PC-9 (cell line): Measurements from ENCODE around the gene DHRS7C. TPM values are rescaled to one million over a fixed set of nuclear protein-coding genes. Genes with fewer than 3 reads are reported as not detected.

Experiments used
- BruUV-seq: library from RNA; stranded (reverse); fragments of 400-500 nt; replicated peaks from 2 replicates; lab custom pipeline; 2021; lab: Mats Ljungman, UMichigan
- CTCF ChIA-PET: fragments of 300-600 bp; sonication (Branson Sonifier 250); formaldehyde crosslinking; loops from one replicate; lab custom pipeline; 2022; ENCODE audit warnings: antibody characterized with exemption; lab: Charles Lee
- POLR2A ChIA-PET: fragments of 300-600 bp; sonication (Branson Sonifier 250); formaldehyde crosslinking; loops from one replicate; lab custom pipeline; 2022; ENCODE audit warnings: antibody characterized with exemption; ENCODE audit not compliant: unreplicated experiment; lab: Charles Lee
- DNase-seq, 2 experiments: peaks; one replicate each; pipeline versions ENCODE4 v3.0.0 to v3.0.0-alpha.2; 2015 to 2022; ENCODE audit warnings: mixed read lengths in 1 of 2
- H2AFZ ChIP-seq: fragments of 200-600 bp; sonication (generic); 2 replicates; pipeline ENCODE4 v1.8.1; 2017; ENCODE audit warnings: antibody characterized with exemption
- H3F3A ChIP-seq: fragments of 200-600 bp; sonication (generic); 2 replicates; pipeline ENCODE4 v1.8.1; 2017; ENCODE audit warnings: antibody characterized with exemption, mild to moderate bottlenecking, low read depth; ENCODE audit not compliant: insufficient read depth
- H3K27ac ChIP-seq: fragments of 200-600 bp; sonication (generic); 2 replicates; pipeline ENCODE4 v1.6.1; 2016; ENCODE audit warnings: mixed run types
- H3K27me3 ChIP-seq: fragments of 200-600 bp; sonication (generic); 2 replicates; pipeline ENCODE4 v1.6.1; 2016; ENCODE audit warnings: low read depth, mixed run types; ENCODE audit not compliant: insufficient read depth
- H3K36me3 ChIP-seq: fragments of 200-600 bp; sonication (generic); 2 replicates; pipeline ENCODE4 v1.6.1; 2016; ENCODE audit warnings: low read depth, mixed run types
- H3K4me1 ChIP-seq: fragments of 200-600 bp; sonication (generic); replicated peaks from 2 replicates; pipeline ENCODE4 v1.6.1; 2016; ENCODE audit warnings: mixed run types; ENCODE audit not compliant: insufficient read depth
- H3K4me2 ChIP-seq: fragments of 200-600 bp; sonication (generic); 2 replicates; pipeline ENCODE4 v1.6.1; 2017; ENCODE audit warnings: mixed run types
- H3K4me3 ChIP-seq: fragments of 200-600 bp; sonication (generic); 2 replicates; pipeline ENCODE4 v1.6.1; 2016; ENCODE audit warnings: mixed run types
- H3K79me2 ChIP-seq: fragments of 200-600 bp; sonication (generic); 2 replicates; pipeline ENCODE4 v1.6.1; 2017; ENCODE audit warnings: low read depth, mixed run types
- H3K9me2 ChIP-seq: fragments of 200-600 bp; sonication (generic); 2 replicates; pipeline ENCODE4 v1.8.1; 2017; ENCODE audit warnings: mild to moderate bottlenecking; ENCODE audit not compliant: insufficient read depth
- H3K9me3 ChIP-seq: fragments of 200-600 bp; sonication (generic); 2 replicates; pipeline ENCODE4 v1.8.1; 2016; ENCODE audit warnings: low read depth; ENCODE audit not compliant: insufficient read depth
- H4K20me1 ChIP-seq: fragments of 200-600 bp; sonication (generic); 2 replicates; pipeline ENCODE4 v1.8.1; 2017; ENCODE audit not compliant: insufficient read depth
- CTCF ChIP-seq: fragments of 200-600 bp; sonication (generic); conservative IDR thresholded peaks from 2 replicates; pipeline ENCODE4 v1.6.1; 2017; ENCODE audit warnings: mixed run types, antibody characterized with exemption, mild to moderate bottlenecking, moderate library complexity
- EZH2 ChIP-seq: fragments of 200-600 bp; sonication (generic); IDR thresholded peaks from 2 replicates; pipeline ENCODE4 v1.8.0; 2017; ENCODE audit warnings: antibody characterized with exemption, low read depth
- intact Hi-C: fragments of 100-400 bp; cut with micrococcal nuclease; formaldehyde crosslinking; loops from one replicate; pipeline ENCODE4 v1.10.0; 2022; ENCODE audit not compliant: unreplicated experiment
- total RNA-seq: library from RNA; stranded (reverse); gene quantifications from 2 replicates; pipeline ENCODE4 v1.2.3, GENCODE V29; 2021

Gene DHRS7C
- total RNA-seq, 1 experiment from 2014 or later = not detected

DNA sequence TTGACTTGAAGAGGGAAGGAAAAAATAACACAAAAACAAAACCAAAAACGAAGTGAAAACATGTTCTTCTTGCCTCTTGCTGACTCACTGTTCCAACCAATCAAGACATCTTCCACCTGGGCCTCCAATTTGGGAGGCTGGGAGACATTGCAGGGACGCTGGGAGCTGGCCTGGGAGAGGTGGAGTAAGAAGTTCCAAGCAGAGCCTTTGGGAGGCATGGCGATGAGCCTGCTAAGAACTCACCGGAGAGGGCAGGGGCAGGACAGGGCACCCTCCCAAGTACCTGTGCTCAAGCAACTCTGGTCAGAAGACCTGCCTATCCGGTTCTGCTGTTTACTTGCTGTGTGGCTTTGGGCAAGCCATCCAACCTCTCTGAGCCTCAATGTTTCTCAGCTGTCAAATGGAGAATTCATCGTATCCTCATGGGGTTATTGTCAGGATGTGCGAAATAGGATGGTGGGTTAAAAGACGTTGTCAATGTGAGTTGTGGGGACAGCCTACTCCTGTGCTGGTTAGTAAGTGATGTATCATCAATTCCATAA lies 33.5 kb upstream of the DHRS7C start:
- Histone ChIP-seq H3K79me2 (no peaks in the 10 kb centered on the region), H3K9me3 (no peaks in the 10 kb centered on the region), H3K9me2 (no peaks in the 10 kb centered on the region), H3F3A (no peaks in the 10 kb centered on the region), H3K4me2 (no peak overlapping the region), H3K4me3 (no peak overlapping the region), H4K20me1 (no peaks in the 10 kb centered on the region), H3K27me3 (no peaks in the 10 kb centered on the region), H2AFZ (no peak overlapping the region), H3K27ac (no peak overlapping the region), H3K36me3 (no peaks in the 10 kb centered on the region), H3K4me1 (peaks cover 8% of the 10 kb centered on the region)
- intact Hi-C loops = no loop called here
- CTCF ChIA-PET = interaction anchor here (0.7 kb wide), 1 partner anchor 79 kb away, joined by 8 read pairs; no protein-coding TSS in a partner anchor
- POLR2A ChIA-PET = no interaction called here
- DNase-seq = no peak
- no peak for TF ChIP-seq CTCF
- TF ChIP-seq EZH2 = no peak
- BruUV-seq = no TSS peak

DNA sequence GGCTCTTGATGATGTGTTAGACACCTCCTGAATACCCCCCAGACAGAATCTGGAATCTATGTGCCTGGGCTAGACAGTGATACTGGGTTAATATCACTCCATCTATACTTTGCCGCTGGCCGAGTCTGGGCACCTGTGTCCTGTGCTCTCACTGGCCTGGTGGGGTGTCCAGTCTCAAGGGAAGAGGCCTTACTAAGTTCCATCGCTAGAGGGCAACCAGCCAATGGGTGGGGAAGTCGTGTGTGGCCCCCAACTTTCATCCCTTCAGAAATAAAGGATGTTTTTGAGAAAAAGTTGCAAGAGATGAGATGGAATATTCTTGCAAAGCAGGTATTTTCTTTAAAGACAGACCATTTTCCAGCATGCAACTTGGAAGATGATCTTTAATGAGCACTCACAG lies 32.7 kb upstream of the DHRS7C start:
- BruUV-seq = no TSS peak
- Histone ChIP-seq H2AFZ (no peak overlapping the region), H3F3A (no peaks in the 10 kb centered on the region), H3K4me3 (no peak overlapping the region), H3K4me1 (peaks cover 10% of the 10 kb centered on the region), H4K20me1 (no peaks in the 10 kb centered on the region), H3K27me3 (no peaks in the 10 kb centered on the region), H3K79me2 (no peaks in the 10 kb centered on the region), H3K27ac (no peak overlapping the region), H3K9me3 (no peaks in the 10 kb centered on the region), H3K36me3 (no peaks in the 10 kb centered on the region), H3K4me2 (no peak overlapping the region), H3K9me2 (no peaks in the 10 kb centered on the region)
- CTCF ChIA-PET = no interaction called here
- intact Hi-C loops = no loop called here
- POLR2A ChIA-PET = no interaction called here
- TF ChIP-seq CTCF = 0 out of 2 replicates have a peak, but pooled peaks have one; percentile 30
- TF ChIP-seq EZH2 = no peak
- DNase-seq = no peak

- TF ChIP-seq EZH2 = no peak
- no peak for TF ChIP-seq CTCF
- Histone ChIP-seq H3K9me3 (no peaks in the 10 kb centered on the region), H3K27ac (peak within 1 kb of the TSS; percentile 16; the same call in 1 of the 2 replicates), H4K20me1 (no peaks in the 10 kb centered on the region), H3K4me1 (peaks cover 13% of the 10 kb centered on the region), H3F3A (no peaks in the 10 kb centered on the region), H3K9me2 (no peaks in the 10 kb centered on the region), H3K79me2 (no peaks in the 10 kb centered on the region), H3K36me3 (no peaks in the 10 kb centered on the region), H2AFZ (no peak within 1 kb of the TSS), H3K4me3 (no peak within 1 kb of the TSS), H3K27me3 (no peaks in the 10 kb centered on the region), H3K4me2 (no peak within 1 kb of the TSS)
- CTCF ChIA-PET = no interaction called here
- POLR2A ChIA-PET = no interaction called here
- no TSS peak for BruUV-seq
- intact Hi-C loops = no loop called here
- DNase-seq = no peak
Measured at GRCh38 chr17:9821921-9822320, 30.5 kb upstream of the DHRS7C start, which contains the start of gene GSG1L2. Gene GSG1L2, minus strand, starts transcription at chr17:9822079. Its CDS starts 8 bp downstream, at chr17:9822071.
